ENCODE data around the gene ZFP14.

Gene ZFP14

GRCh38 chr19:36378625-36379509 lies at the start of gene ZFP14:
Gene ZFP14 (minus strand): TSS chr19:36379201. CDS start chr19:36367892, 11,309 bp downstream.
- peak; percentile 88 to 92 for DNase-seq (ENCODE audit: low read depth in 2 of 2)

DNA sequence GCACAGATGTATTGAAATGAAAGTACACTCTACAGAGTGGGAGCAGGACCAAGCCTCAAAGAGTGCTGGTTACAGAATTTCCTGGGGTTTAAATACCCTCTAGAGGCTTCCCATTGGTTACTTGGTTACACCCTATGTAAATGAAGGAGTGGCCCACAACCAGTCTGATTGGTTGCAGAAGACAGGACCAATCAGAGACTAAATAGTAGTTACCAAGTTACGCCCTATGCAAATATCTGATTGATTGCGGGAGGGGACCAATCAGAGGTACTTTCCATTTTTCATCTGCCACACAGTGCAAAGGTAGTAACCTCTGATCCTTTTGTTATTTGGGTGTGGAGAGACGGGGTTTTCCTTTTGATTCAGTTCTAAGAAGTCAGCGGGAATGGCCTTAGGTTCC lies 44.9 kb upstream of the ZFP14 start:
- DNase-seq (ENCODE audit: low read depth in 2 of 2) = no peak

DNA sequence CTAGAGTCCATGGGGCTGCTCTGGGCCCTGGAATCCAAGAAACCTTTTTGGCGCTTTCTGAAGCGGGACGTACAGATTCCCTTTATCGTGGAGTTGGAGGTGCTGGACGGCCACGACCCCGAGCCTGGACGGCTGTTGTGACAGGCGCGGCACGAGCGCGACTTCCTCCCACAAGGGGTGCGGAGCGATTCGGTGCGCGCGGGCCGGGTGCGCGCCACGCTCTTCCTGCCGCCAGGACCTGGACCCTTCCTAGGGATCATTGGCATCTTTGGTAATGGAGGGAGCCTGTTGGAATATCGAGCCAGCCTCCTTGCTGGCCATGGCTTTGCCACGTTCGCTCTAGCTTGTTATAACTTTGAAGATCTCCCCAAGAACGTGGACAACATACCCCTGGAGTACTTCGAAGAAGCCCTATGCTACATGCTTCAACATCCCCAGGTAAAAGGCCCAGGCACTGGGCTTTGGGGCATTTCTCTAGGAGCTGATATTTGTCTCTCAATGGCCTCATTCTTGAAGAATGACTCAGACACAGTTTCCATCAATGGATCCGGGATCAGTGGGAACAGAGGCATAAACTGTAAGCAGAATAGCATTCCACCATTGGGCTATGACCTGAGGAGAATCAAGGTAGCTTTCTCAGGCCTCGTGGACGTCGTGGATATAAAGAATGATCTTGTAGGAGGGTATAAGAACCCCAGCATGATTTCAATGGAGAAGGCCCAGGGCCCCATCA lies 42.9 kb upstream of the ZFP14 start:
- DNase-seq (ENCODE audit: low read depth in 2 of 2) = no peak

DNA sequence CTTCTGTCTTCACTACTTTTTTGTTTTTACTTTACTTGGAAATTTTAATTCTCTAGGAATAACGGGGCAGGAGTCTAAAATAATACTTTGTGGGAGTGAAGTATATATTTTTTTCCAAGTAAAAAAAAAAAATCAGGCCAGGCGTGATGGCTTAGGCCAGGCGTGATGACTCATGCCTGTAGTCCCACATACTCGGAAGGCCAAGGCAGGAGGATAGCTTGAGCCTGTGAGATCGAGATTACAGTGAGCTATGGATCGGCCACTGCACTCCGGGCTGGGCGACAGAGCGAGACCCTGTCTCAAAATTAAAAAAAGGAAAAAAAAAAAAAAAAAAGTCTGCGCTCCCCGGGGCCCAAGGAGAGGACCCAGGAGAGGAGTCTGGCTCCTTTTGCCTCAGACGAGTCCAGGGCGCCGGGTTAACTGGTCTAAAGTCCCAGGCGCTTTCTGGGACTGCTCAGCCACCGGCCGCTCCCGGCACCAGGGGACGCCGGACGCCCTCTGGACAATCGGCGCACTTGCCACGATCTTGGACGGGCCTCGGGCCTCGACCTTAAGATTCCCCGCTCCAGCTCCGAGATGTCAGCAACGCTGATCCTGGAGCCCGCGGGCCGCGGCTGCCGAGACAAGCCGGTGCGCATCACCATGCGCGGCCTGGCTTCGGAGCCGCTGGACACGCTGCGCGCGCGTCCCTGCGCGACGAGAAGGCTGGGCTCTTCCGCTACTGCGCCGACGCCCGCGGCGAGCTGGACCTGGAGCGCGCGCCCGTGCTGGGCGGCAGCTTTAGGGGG lies 42.2 kb upstream of the ZFP14 start:
- DNase-seq (ENCODE audit: low read depth in 2 of 2) = no peak

GRCh38 chr19:36418287-36419001 lies 39.4 kb upstream of the ZFP14 start, which contains the start of gene ZFP82:
Gene ZFP82 (minus strand): TSS chr19:36418644. CDS start chr19:36409789, 8,855 bp downstream.
- DNase-seq (ENCODE audit: low read depth in 2 of 2) = peak; percentile 70 to 75

GRCh38 chr19:36417752-36418286 lies 38.8 kb upstream of the ZFP14 start:
- DNase-seq (ENCODE audit: low read depth in 2 of 2) = no peak

DNA sequence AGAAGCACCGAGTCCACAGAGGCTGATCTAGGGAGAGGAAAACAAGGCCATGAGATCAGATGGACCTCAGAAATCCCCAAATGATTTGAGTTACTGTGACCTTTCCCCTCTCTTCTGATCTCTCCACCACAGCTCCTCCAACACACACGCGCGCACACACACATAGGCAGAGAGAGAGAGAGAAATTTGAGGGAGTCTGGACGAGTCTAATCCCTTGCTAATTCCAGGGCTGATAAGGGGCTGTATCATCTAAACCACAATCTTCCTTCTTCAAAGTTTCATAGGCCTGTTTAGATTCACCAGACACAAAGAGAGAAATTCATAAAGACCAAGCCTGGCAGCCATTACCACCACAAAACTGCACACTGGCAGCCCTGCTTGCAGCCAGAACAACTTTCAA lies 30.8 kb upstream of the ZFP14 start:
- no peak for DNase-seq (ENCODE audit: low read depth in 2 of 2)

GRCh38 chr19:36408101-36408500 lies 29.1 kb upstream of the ZFP14 start:
- DNase-seq (ENCODE audit: low read depth in 2 of 2) = no peak

DNA sequence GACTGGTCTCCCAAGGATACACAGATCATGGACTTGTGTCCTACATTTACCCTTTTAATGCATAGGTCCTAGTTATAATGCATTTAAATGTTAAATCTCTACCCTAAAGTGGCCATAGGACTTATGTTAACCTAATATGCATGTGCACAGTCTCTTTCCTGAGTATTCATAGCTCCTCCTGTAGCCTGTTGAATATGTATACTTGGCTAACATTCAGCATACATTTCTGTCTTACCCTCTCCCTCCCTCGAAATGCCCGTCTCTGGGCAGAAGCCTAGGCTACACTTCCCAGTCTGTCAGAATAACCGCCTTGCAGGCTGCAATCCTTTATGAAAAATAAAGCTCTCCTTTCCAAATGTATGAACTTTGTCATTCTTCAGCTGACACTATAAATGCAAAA lies 25.5 kb upstream of the ZFP14 start:
- no peak for DNase-seq (ENCODE audit: low read depth in 2 of 2)

GRCh38 chr19:36401475-36401874 lies 22.5 kb upstream of the ZFP14 start:
- no peak for DNase-seq (ENCODE audit: low read depth in 2 of 2)

GRCh38 chr19:36398571-36398970 lies 19.6 kb upstream of the ZFP14 start:
- DNase-seq (ENCODE audit: low read depth in 2 of 2) = no peak

DNA sequence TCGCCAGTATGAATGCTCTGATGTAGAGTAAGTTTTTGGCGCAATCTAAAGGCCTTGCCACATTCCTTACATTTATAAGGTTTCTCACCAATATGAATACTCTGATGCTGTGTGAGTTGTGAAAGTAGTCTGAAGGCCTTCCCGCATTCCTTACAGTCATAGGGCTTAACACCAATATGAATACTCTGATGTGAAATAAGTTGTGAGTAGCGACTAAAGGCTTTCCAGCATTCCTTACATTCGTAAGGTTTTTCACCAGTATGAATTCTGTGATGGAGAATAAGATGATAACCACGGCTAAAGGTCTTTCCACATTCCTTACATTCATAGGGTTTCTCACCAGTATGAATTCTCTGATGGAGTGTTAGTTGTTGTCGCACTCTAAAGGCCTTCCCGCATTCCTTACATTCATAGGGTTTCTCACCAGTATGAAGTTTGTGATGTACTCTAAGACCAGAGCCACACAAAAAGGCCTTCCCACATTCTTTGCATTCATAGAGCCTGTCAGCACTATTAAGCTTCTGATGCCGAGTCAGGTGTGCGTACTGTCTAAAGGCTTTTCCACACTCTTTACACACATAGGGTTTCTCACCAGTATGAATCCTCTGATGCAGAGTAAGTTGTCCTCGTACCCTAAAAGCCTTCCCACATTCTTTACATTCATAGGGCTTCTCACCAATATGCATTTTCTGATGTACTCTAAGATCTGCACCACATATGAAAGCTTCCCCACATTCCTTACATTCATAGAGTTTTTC lies 14.1 kb upstream of the ZFP14 start:
- no peak for DNase-seq (ENCODE audit: low read depth in 2 of 2)

DNA sequence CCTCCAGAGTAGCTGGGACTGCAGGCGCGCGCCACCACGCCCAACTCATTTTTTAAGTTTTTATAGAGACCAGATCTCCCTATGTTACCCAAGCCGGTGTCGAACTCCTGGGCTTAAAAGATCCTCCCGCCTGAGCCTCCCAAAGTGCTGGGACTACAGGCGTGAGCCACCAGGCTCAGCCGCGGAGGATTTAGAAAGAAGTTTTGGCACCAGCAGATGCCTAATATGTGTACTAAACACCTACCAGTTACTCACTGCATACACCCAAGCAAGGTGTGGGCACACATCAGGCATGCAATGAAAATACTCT lies 464 bp upstream of the ZFP14 start:
- DNase-seq (ENCODE audit: low read depth in 2 of 2) = no peak

- no peak for DNase-seq (ENCODE audit: low read depth in 2 of 2)
These were observed 1.3 kb downstream of the ZFP14 start for GRCh38 chr19:36377541-36378178.

DNA sequence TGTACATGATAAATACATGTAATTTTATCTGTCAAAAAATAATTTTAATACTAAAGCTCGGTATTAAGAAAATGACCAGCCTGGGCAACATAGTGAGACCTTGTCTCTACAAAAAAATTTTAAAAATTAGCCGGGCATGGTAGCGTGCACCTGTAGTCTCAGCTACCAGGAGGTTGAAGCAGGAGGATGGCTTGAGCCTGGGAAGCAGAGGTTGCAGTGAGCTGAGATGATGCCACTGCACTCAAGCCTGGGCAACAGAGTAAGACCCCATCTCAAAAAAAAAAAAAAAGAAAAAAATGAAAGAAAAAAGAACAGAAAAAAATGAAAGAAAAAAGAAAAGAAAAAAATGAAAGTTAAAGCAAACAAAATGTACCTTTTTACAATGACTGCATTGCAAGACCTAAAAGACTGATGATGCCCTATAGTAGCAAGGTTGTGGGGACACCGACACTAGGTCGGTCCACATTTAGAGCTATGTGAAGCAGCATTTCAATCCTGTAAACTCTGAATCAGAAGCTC lies 5.3 kb downstream of the ZFP14 start:
- no peak for DNase-seq (ENCODE audit: low read depth in 2 of 2)

DNA sequence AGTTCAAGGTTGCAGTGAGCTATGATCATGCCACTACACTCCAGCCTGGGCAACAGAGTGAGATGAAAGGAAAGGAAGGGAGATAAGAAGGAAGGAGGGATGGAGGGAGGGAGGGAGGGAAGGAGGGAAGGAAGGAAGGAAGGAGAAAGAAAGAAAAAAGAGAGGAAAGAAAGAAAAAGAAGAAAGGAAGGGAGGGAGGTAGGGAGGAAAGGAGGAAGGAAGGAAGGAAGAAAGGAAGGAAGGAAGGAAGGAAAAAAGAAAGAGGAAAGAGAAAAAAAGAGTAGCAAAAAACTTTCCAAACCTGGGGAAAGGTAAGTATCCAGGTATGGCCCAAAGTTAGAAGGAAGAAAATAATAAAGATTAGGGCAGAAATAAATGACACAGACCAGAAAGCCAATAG lies 7.1 kb downstream of the ZFP14 start:
- DNase-seq (ENCODE audit: low read depth in 2 of 2) = no peak

GRCh38 chr19:36363845-36364244 lies 15.2 kb downstream of the ZFP14 start:
- DNase-seq (ENCODE audit: low read depth in 2 of 2) = no peak

GRCh38 chr19:36340786-36341372 lies 38.1 kb downstream of the ZFP14 start:
- no peak for DNase-seq (ENCODE audit: low read depth in 2 of 2)

Measured in stimulated activated CD8-positive, alpha-beta memory T cell treated with anti-CD3 and anti-CD28 coated beads, Interleukin-2, amount 100 ng/mL, for 48 hours (primary cell).